GM20431 (cell line): ENCODE data around the gene IREB2.
"Not testable (repeated sequence)": the region's sequence is repeated elsewhere in the genome, so short reads cannot be mapped to it uniquely, and the experiment has no call there.

Experiments
- in situ Hi-C: fragments of 300-500 bp; cut with MseI, MboI; formaldehyde crosslinking; loops from one replicate; pipeline ENCODE4 v1.15.0; 2020; ENCODE audit warnings: low sequenced_read_pairs; ENCODE audit not compliant: unreplicated experiment

The IREB2 gene

GRCh38 chr15:78404796-78405195, 33.2 kb upstream of the IREB2 start:
- in situ Hi-C loops: not testable (repeated sequence)

GRCh38 chr15:78405336-78405924, 32.6 kb upstream of the IREB2 start:
- in situ Hi-C loops: no loop called here

GRCh38 chr15:78406016-78406585, 31.9 kb upstream of the IREB2 start:
- in situ Hi-C loops: no loop called here

- in situ Hi-C loops: no loop called here
Measured at GRCh38 chr15:78407608-78408354, 30.2 kb upstream of the IREB2 start.

- in situ Hi-C loops: no loop called here
Measured at GRCh38 chr15:78408355-78408640, 29.7 kb upstream of the IREB2 start.

GRCh38 chr15:78408961-78409360, 29.1 kb upstream of the IREB2 start:
- in situ Hi-C loops: no loop called here

- in situ Hi-C loops: loop anchor here (10.0 kb wide), 1 partner anchor 96 kb away; no protein-coding TSS in a partner anchor
Measured at GRCh38 chr15:78411061-78411460, 27.0 kb upstream of the IREB2 start.

- in situ Hi-C loops: loop anchor here (10.0 kb wide), 1 partner anchor 100 kb away; no protein-coding TSS in a partner anchor
Measured at GRCh38 chr15:78414621-78415250, 23.3 kb upstream of the IREB2 start.

- in situ Hi-C loops: loop anchor here (10.0 kb wide), 1 partner anchor 100 kb away; no protein-coding TSS in a partner anchor
Measured at GRCh38 chr15:78415284-78415683, 22.7 kb upstream of the IREB2 start.

GRCh38 chr15:78417754-78418630, 20.0 kb upstream of the IREB2 start:
- in situ Hi-C loops: loop anchor here (10.0 kb wide), 1 partner anchor 103 kb away; no protein-coding TSS in a partner anchor

- in situ Hi-C loops: loop anchor here (10.0 kb wide), 1 partner anchor 104 kb away; no protein-coding TSS in a partner anchor
Measured at GRCh38 chr15:78418686-78419085, 19.3 kb upstream of the IREB2 start.

GRCh38 chr15:78419367-78419766, 18.6 kb upstream of the IREB2 start:
- in situ Hi-C loops: loop anchor here (10.0 kb wide), 1 partner anchor 105 kb away; no protein-coding TSS in a partner anchor

- in situ Hi-C loops: no loop called here
Measured at GRCh38 chr15:78420220-78420619, 17.8 kb upstream of the IREB2 start.

GRCh38 chr15:78420766-78421165, 17.2 kb upstream of the IREB2 start:
- in situ Hi-C loops: no loop called here

GRCh38 chr15:78421238-78421965, 16.6 kb upstream of the IREB2 start:
- in situ Hi-C loops: no loop called here

GRCh38 chr15:78422571-78423340, 15.3 kb upstream of the IREB2 start:
- in situ Hi-C loops: no loop called here

GRCh38 chr15:78424673-78425072, 13.3 kb upstream of the IREB2 start:
- in situ Hi-C loops: no loop called here

- in situ Hi-C loops: no loop called here
Measured at GRCh38 chr15:78425643-78426042, 12.4 kb upstream of the IREB2 start.

GRCh38 chr15:78426300-78426699, 11.7 kb upstream of the IREB2 start:
- in situ Hi-C loops: no loop called here
